Left lung (tissue), 10 donors: ENCODE results near the gene MAP6. TPM values are rescaled to one million over a fixed set of nuclear protein-coding genes. Genes with fewer than 3 reads are reported as not detected.

Experiments
- ATAC-seq: fragments of 200-7000 bp; cut with Tn5 transposase; one replicate; pipeline ENCODE4 v1.9.1; 2020; ENCODE audit warnings: moderate library complexity
- DNase-seq, 4 donors: peaks; one replicate each; pipeline ENCODE4 v3.0.0-alpha.2; 2013 to 2020
- H3K27ac ChIP-seq, 2 donors: fragments of 200-600 bp; sonication (generic) in 1 of 2; one replicate each; pipeline versions ENCODE4 v1.5.0 to v1.8.0; 2020 to 2021
- H3K27me3 ChIP-seq, 2 donors: fragments of 200-600 bp; sonication (generic) in 1 of 2; one replicate each; pipeline versions ENCODE4 v1.5.0 to v1.8.0; 2020 to 2021
- H3K36me3 ChIP-seq, 2 donors: fragments of 200-600 bp; sonication (generic) in 1 of 2; one replicate each; pipeline versions ENCODE4 v1.5.0 to v1.8.0; 2020 to 2021
- H3K4me1 ChIP-seq, 2 donors: fragments of 200-600 bp; one replicate each; pipeline ENCODE4 v1.8.0; 2021
- H3K4me3 ChIP-seq, 2 donors: fragments of 200-600 bp; sonication (generic) in 1 of 2; one replicate each; pipeline versions ENCODE4 v1.5.0 to v1.8.0; 2020 to 2021; ENCODE audit warnings: mild to moderate bottlenecking in 1 of 2
- H3K9me3 ChIP-seq, 2 donors: fragments of 200-600 bp; sonication (generic) in 1 of 2; one replicate each; pipeline versions ENCODE4 v1.5.0 to v1.8.0; 2020 to 2021
- CTCF ChIP-seq, 2 donors: fragments of 200-600 bp; sonication (generic) in 1 of 2; IDR thresholded peaks; one replicate each; pipeline versions ENCODE4 v1.5.0 to v1.8.0; 2021; ENCODE audit warnings: antibody characterized with exemption in 2 of 2
- intact Hi-C, 2 donors: fragments of 100-400 bp; cut with DNase I; formaldehyde crosslinking; loops; one replicate each; pipeline versions ENCODE4 v1.11.2 to v1.14.2; 2022
- polyA plus RNA-seq, 6 donors: library from polyadenylated mRNA; unstranded; fragments of 120-200 nt; gene quantifications; one replicate each; pipeline ENCODE4 v1.2.1, GENCODE V29; 2013; ENCODE audit not compliant: insufficient read length in 6 of 6
- total RNA-seq, 2 donors: library from RNA; stranded (reverse); fragmentation: NEBNext Ultra II Directional; extraction: Animal tissue kit (Norgen Biotek cat#: 25700); gene quantifications; one replicate each; pipeline ENCODE4 v1.2.1, GENCODE V29; 2021
- donor health status: DM: no; HTN: yes; CAD: no.
- donor health status: DM: no; HTN: no; CAD: no.

Gene MAP6
- total and polyA plus RNA-seq, 8 donors = 5.9 to 9.8 (median 7.8) TPM

GRCh38 chr11:75583718-75584658, 84.8 kb downstream of the MAP6 start:
- intact Hi-C loops = no loop called here
- Histone ChIP-seq H3K4me3 (peak overlapping the region; percentile 43 to 56), H3K36me3 (no peaks in the 10 kb centered on the region), H3K27me3 (peaks cover 0 to 27% of the 10 kb centered on the region in 2 donors), H3K9me3 (no peaks in the 10 kb centered on the region), H3K27ac (peak overlapping the region; percentile 86 to 95), H3K4me1 (peaks cover 9 to 25% of the 10 kb centered on the region in 2 donors)
- peak; percentile 69 for ATAC-seq
- TF ChIP-seq CTCF (IDR thresholded peaks at IDR 0.05) = no peak
- DNase-seq = peak; percentile 64 to 91 (median 80)

GRCh38 chr11:75582895-75583717, 85.7 kb downstream of the MAP6 start:
- Histone ChIP-seq H3K36me3 (no peaks in the 10 kb centered on the region), H3K4me3 (peak overlapping the region; percentile 43 to 56), H3K27me3 (peaks cover 0 to 27% of the 10 kb centered on the region in 2 donors), H3K27ac (peak overlapping the region; percentile 86 to 95), H3K9me3 (no peaks in the 10 kb centered on the region), H3K4me1 (peaks cover 9 to 25% of the 10 kb centered on the region in 2 donors)
- DNase-seq = peak; percentile 60 to 93 (median 86)
- intact Hi-C loops = no loop called here
- ATAC-seq = peak; percentile 88
- TF ChIP-seq CTCF (IDR thresholded peaks at IDR 0.05) = peak; percentile 24 to 45

- Histone ChIP-seq H3K4me1 (peaks cover 9 to 25% of the 10 kb centered on the region in 2 donors), H3K36me3 (no peaks in the 10 kb centered on the region), H3K27me3 (peaks cover 0 to 27% of the 10 kb centered on the region in 2 donors), H3K27ac (peak overlapping the region; percentile 86 to 95), H3K9me3 (no peaks in the 10 kb centered on the region), H3K4me3 (peak overlapping the region; percentile 43 to 56)
- no peak for TF ChIP-seq CTCF (IDR thresholded peaks at IDR 0.05)
- no peak for DNase-seq
- ATAC-seq = no peak
- intact Hi-C loops = no loop called here
Observed at GRCh38 chr11:75582506-75582894, 86.3 kb downstream of the MAP6 start.

- no peak overlapping the region for H3K4me3 ChIP-seq
- H3K27me3 ChIP-seq = peaks cover 0 to 27% of the 10 kb centered on the region in 2 donors
- intact Hi-C loops = no loop called here
- no peak for TF ChIP-seq CTCF (IDR thresholded peaks at IDR 0.05)
- peaks cover 17 to 41% of the 10 kb centered on the region in 2 donors for H3K4me1 ChIP-seq
- no peak overlapping the region for H3K27ac ChIP-seq
- DNase-seq (no peak), ATAC-seq (no peak)
- no peaks in the 10 kb centered on the region for H3K9me3 ChIP-seq
- H3K36me3 ChIP-seq = no peaks in the 10 kb centered on the region
Observed at GRCh38 chr11:75579841-75580240, 89.0 kb downstream of the MAP6 start.
